SK-N-SH (cell line): Measurements from ENCODE around the gene METTL26. TPM values are rescaled to one million over a fixed set of nuclear protein-coding genes. Genes with fewer than 3 reads are reported as not detected.

Experiments
- CTCF ChIA-PET: fragments of 300-600, 350-600 bp; formaldehyde crosslinking; extraction: SDS; loops from one replicate; lab custom pipeline; 2021; lab: Yijun Ruan, JAX
- POLR2A ChIA-PET: fragments of 350-600 bp; sonication (Branson Sonifier 250); formaldehyde crosslinking; extraction: SDS; loops from one replicate; lab custom pipeline; 2020; ENCODE audit warnings: antibody characterized with exemption, inconsistent platforms; lab: Yijun Ruan, JAX
- DNase-seq: peaks from one replicate; pipeline ENCODE4 v3.0.0; 2012
- H2AFZ ChIP-seq: fragments of 200-600 bp; sonication (generic); 2 replicates; pipeline ENCODE4 v1.8.1; 2016; ENCODE audit warnings: antibody characterized with exemption, mild to moderate bottlenecking, low read depth
- H3F3A ChIP-seq: fragments of 200-600 bp; sonication (generic); replicated peaks from 2 replicates; pipeline ENCODE3; 2016; ENCODE audit warnings: antibody characterized with exemption, mild to moderate bottlenecking; ENCODE audit not compliant: insufficient read depth
- H3K27ac ChIP-seq, 2 experiments: fragments of 200-500 bp in 1 of 2; fragments of 200-600 bp in 1 of 2; sonication (Bioruptor generic) in 1 of 2; sonication (generic), shearing (Covaris generic) in 1 of 2; 2 replicates each; pipeline versions ENCODE4 v1.5.1 to v1.6.1; 2014 to 2016; ENCODE audit warnings: low read depth in 2 of 2, inconsistent platforms in 1 of 2, low read length in 1 of 2, mild to moderate bottlenecking in 1 of 2, mixed read lengths in 1 of 2
- H3K27me3 ChIP-seq: fragments of 200-600 bp; sonication (generic), shearing (Covaris generic); 2 replicates; pipeline ENCODE4 v1.6.1; 2016; ENCODE audit warnings: mixed run types; ENCODE audit not compliant: insufficient read depth
- H3K36me3 ChIP-seq, 2 experiments: fragments of 200-500 bp in 1 of 2; fragments of 200-600 bp in 1 of 2; sonication (Bioruptor generic) in 1 of 2; sonication (generic) in 1 of 2; replicated peaks in 1 of 2; 2 replicates each; pipeline versions ENCODE3 to v1.5.1; 2014 to 2016; ENCODE audit warnings: low read length in 1 of 2, mild to moderate bottlenecking in 1 of 2; ENCODE audit not compliant: insufficient read depth in 2 of 2, control insufficient read depth in 1 of 2
- H3K4me1 ChIP-seq, 2 experiments: fragments of 200-500 bp in 1 of 2; fragments of 200-600 bp in 1 of 2; sonication (Bioruptor generic) in 1 of 2; sonication (generic), shearing (Covaris generic) in 1 of 2; 2 replicates each; pipeline versions ENCODE4 v1.5.1 to v1.6.1; 2014 to 2016; ENCODE audit warnings: low read depth in 1 of 2, low read length in 1 of 2, mixed run types in 1 of 2; ENCODE audit not compliant: insufficient read depth in 2 of 2, control insufficient read depth in 1 of 2
- H3K4me2 ChIP-seq: fragments of 200-600 bp; sonication (generic), shearing (Covaris generic); 2 replicates; pipeline ENCODE4 v1.6.1; 2017; ENCODE audit warnings: mixed run types
- H3K4me3 ChIP-seq, 2 experiments: fragments of 200-500 bp in 1 of 2; fragments of 200-600 bp in 1 of 2; sonication (Bioruptor generic) in 1 of 2; sonication (generic), shearing (Covaris generic) in 1 of 2; 2 replicates each; pipeline versions ENCODE4 v1.5.1 to v1.8.1; 2014 to 2016; ENCODE audit warnings: low read depth in 2 of 2, inconsistent platforms in 1 of 2, low read length in 1 of 2, mild to moderate bottlenecking in 1 of 2, mixed read lengths in 1 of 2, moderate library complexity in 1 of 2
- H3K79me2 ChIP-seq: fragments of 200-600 bp; sonication (generic); 2 replicates; pipeline ENCODE4 v1.8.1; 2017; ENCODE audit warnings: mild to moderate bottlenecking; ENCODE audit not compliant: insufficient read depth
- H3K9ac ChIP-seq: fragments of 200-600 bp; sonication (generic); 2 replicates; pipeline ENCODE4 v1.6.1; 2017; ENCODE audit warnings: mixed run types
- H3K9me2 ChIP-seq: fragments of 200-600 bp; sonication (generic); 2 replicates; pipeline ENCODE4 v1.6.1; 2017; ENCODE audit warnings: mixed run types
- H3K9me3 ChIP-seq: fragments of 200-600 bp; sonication (generic); 2 replicates; pipeline ENCODE4 v1.6.1; 2017; ENCODE audit warnings: mixed run types, mild to moderate bottlenecking, moderate library complexity
- H4K20me1 ChIP-seq: fragments of 200-600 bp; sonication (generic); 2 replicates; pipeline ENCODE4 v1.6.1; 2017; ENCODE audit warnings: mild to moderate bottlenecking, mixed run types; ENCODE audit not compliant: insufficient read depth
- ELF1 ChIP-seq: IDR thresholded peaks from 2 replicates; pipeline ENCODE4 v1.4.0; 2012
- EZH2phosphoT487 ChIP-seq: fragments of 200-600 bp; sonication (generic); IDR thresholded peaks from 2 replicates; pipeline ENCODE4 v1.6.1; 2017; ENCODE audit warnings: low read depth, mixed run types, mild to moderate bottlenecking, antibody characterized with exemption, moderate library complexity, borderline replicate concordance
- FOXM1 ChIP-seq: IDR thresholded peaks from 2 replicates; pipeline ENCODE4 v1.4.0; 2012; ENCODE audit warnings: low read depth, mild to moderate bottlenecking
- GATA2 ChIP-seq: sonication (generic); formaldehyde crosslinking; IDR thresholded peaks from 2 replicates; pipeline ENCODE4 v1.5.0; 2020; ENCODE audit warnings: mild to moderate bottlenecking, missing genetic modification reagents
- IRF3 ChIP-seq: fragments of 150-350 bp; IDR thresholded peaks from 2 replicates; pipeline ENCODE4 v1.6.1; 2016; ENCODE audit warnings: mild to moderate bottlenecking, low read depth, low read length
- MAX ChIP-seq: IDR thresholded peaks from 2 replicates; pipeline ENCODE4 v1.4.0; 2012; ENCODE audit warnings: low read depth
- NFIC ChIP-seq: IDR thresholded peaks from 2 replicates; pipeline ENCODE4 v1.4.0; 2012; ENCODE audit warnings: borderline replicate concordance
- NRF1 ChIP-seq: IDR thresholded peaks from 2 replicates; pipeline ENCODE4 v1.6.1; 2012; ENCODE audit warnings: low read depth, mild to moderate bottlenecking, low read length
- POLR2AphosphoS5 ChIP-seq: IDR thresholded peaks from 2 replicates; pipeline ENCODE4 v1.6.1; 2012; ENCODE audit warnings: low read depth, low read length
- RAD21 ChIP-seq: IDR thresholded peaks from 2 replicates; pipeline ENCODE4 v1.6.1; 2012; ENCODE audit warnings: mild to moderate bottlenecking, low read length
- RFX5 ChIP-seq: IDR thresholded peaks from 2 replicates; pipeline ENCODE4 v1.6.1; 2012; ENCODE audit warnings: mild to moderate bottlenecking, improper control_type of control experiment, low read length
- RXRA ChIP-seq: IDR thresholded peaks from 2 replicates; pipeline ENCODE4 v1.4.0; 2012; ENCODE audit warnings: low read depth, mild to moderate bottlenecking, borderline replicate concordance
- SMC3 ChIP-seq: IDR thresholded peaks from 2 replicates; pipeline ENCODE4 v1.6.1; 2012; ENCODE audit warnings: low read depth, low read length, improper control_type of control experiment
- TAF1 ChIP-seq: IDR thresholded peaks from 2 replicates; pipeline ENCODE4 v1.6.1; 2012; ENCODE audit warnings: low read depth, mild to moderate bottlenecking, low read length, moderate library complexity, borderline replicate concordance
- TCF12 ChIP-seq: IDR thresholded peaks from 2 replicates; pipeline ENCODE4 v1.4.0; 2012
- WGBS: methylation state at CpG from one replicate; pipeline ENCODE4 v1.1.6; 2017; ENCODE audit warnings: low lambda C conversion rate; 5-methylcytosine and 5-hydroxymethylcytosine counted together
- polyA plus RNA-seq, 3 experiments: library from polyadenylated mRNA; depleted of rRNA; stranded (reverse); fragments of >200 nt; gene quantifications; 2 replicates each; pipeline ENCODE4 v1.2.3, GENCODE V29; 2012
- TF ChIP-seq, protein P1 (sequence below): IDR thresholded peaks from 2 replicates; pipeline ENCODE4; 2012
- TF ChIP-seq, protein P2 (sequence below): fragments of 150-350 bp; IDR thresholded peaks from 2 replicates; pipeline ENCODE4 v1.6.1; 2017; ENCODE audit warnings: antibody characterized with exemption, low read length, low read depth, borderline replicate concordance

Gene METTL26
- polyA plus RNA-seq, 1 of the 3 experiments (the other 2 are of a cell fraction): 167 TPM

GRCh38 chr16:586047-586644, 50.0 kb downstream of the METTL26 start:
- TF ChIP-seq, protein P1, sequence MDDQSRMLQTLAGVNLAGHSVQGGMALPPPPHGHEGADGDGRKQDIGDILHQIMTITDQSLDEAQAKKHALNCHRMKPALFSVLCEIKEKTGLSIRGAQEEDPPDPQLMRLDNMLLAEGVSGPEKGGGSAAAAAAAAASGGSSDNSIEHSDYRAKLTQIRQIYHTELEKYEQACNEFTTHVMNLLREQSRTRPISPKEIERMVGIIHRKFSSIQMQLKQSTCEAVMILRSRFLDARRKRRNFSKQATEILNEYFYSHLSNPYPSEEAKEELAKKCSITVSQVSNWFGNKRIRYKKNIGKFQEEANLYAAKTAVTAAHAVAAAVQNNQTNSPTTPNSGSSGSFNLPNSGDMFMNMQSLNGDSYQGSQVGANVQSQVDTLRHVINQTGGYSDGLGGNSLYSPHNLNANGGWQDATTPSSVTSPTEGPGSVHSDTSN: no peak
- TF ChIP-seq GATA2: no peak
- no peak for TF ChIP-seq EZH2phosphoT487
- no peak for TF ChIP-seq FOXM1
- TF ChIP-seq TAF1: no peak
- no peak for TF ChIP-seq IRF3
- TF ChIP-seq TCF12: no peak
- TF ChIP-seq RFX5: no peak
- no peak for TF ChIP-seq MAX
- TF ChIP-seq NFIC: no peak
- no peak for TF ChIP-seq RAD21
- H3K9me3 ChIP-seq: no peaks in the 10 kb centered on the region
- H3F3A ChIP-seq: peaks cover 20% of the 10 kb centered on the region
- no peaks in the 10 kb centered on the region for H3K9me2 ChIP-seq
- ChIA-PET CTCF (interaction anchor here (1.0 to 1.9 kb wide), 4 partner anchors 39 to 82 kb away, joined by 3 to 6 read pairs (median 4); partner anchors contain the start of gene RHOT2), POLR2A (interaction anchor here (1.2 to 1.7 kb wide), 2 partner anchors 14 to 20 kb away, joined by 5 to 7 read pairs; no protein-coding TSS in a partner anchor)
- H3K79me2 ChIP-seq: peaks cover 31% of the 10 kb centered on the region
- no peak overlapping the region for H3K9ac ChIP-seq
- DNase-seq: no peak
- no peak overlapping the region; a peak in 1 of 4 replicates for H3K27ac ChIP-seq
- H3K4me1 ChIP-seq: peaks cover 21 to 37% of the 10 kb centered on the region in 2 experiments; a peak in 2 of 4 replicates
- WGBS: 51% methylated on average over 7 of the region's 16 CpGs
- H2AFZ ChIP-seq: no peak overlapping the region
- peaks cover 8% of the 10 kb centered on the region for H4K20me1 ChIP-seq
- H3K36me3 ChIP-seq: peaks cover 3 to 7% of the 10 kb centered on the region in 2 experiments
- no peaks in the 10 kb centered on the region for H3K27me3 ChIP-seq
- no peak overlapping the region for H3K4me3 ChIP-seq
- no peak overlapping the region for H3K4me2 ChIP-seq

DNA sequence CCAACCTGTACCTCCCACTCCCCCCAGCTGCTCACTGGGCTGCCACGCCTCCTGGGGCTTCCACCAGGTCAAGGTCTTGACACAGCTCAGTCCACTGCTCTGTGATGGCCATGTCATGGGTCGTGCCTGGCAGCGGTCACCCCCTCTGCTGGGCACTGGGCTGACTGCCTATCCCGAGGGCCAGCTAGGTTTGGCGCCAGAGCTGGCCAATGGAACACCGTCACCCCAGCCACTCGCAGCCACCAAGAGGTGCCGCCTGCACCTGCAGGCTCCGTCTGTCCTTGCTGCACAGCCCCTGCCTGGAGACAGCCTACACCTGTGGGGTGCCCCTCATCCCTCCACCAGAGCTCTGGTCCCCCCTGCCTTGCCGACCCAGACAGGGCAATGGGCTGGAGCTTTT, 50.8 kb downstream of the METTL26 start:
- ChIA-PET POLR2A (interaction anchor here (0.7 to 1.2 kb wide), 4 partner anchors 8 to 206 kb away, joined by 3 to 5 read pairs (median 4); no protein-coding TSS in a partner anchor), CTCF (interaction anchor here (1.0 to 1.9 kb wide), 8 partner anchors 9 to 83 kb away, joined by 3 to 6 read pairs (median 4); partner anchors contain the start of genes NHLRC4 and RHOT2)

More for the DNA sequence above, 50.8 kb downstream of the METTL26 start:
- H3K27ac ChIP-seq: no peak overlapping the region
- peaks cover 3 to 11% of the 10 kb centered on the region in 2 experiments for H3K36me3 ChIP-seq
- no peaks in the 10 kb centered on the region for H3K27me3 ChIP-seq
- peaks cover 20% of the 10 kb centered on the region for H3F3A ChIP-seq
- H2AFZ ChIP-seq: no peak overlapping the region
- H3K4me1 ChIP-seq: peaks cover 21 to 30% of the 10 kb centered on the region in 2 experiments; a peak in 2 of 4 replicates
- no peaks in the 10 kb centered on the region; the same call in 1 of the 2 replicates for H4K20me1 ChIP-seq
- H3K4me2 ChIP-seq: no peak overlapping the region
- 0% methylated on average over 4 of the region's 10 CpGs for WGBS
- no peaks in the 10 kb centered on the region for H3K9me3 ChIP-seq
- H3K9me2 ChIP-seq: no peaks in the 10 kb centered on the region
- no peak overlapping the region for H3K9ac ChIP-seq
- TF ChIP-seq SMC3 (peak; percentile 29; the same call in 1 of the 2 replicates), TCF12 (no peak), NRF1 (no peak), POLR2AphosphoS5 (0 out of 2 replicates have a peak, but pooled peaks have one; percentile 19), RAD21 (peak; percentile 31), ELF1 (no peak), RXRA (no peak), TAF1 (no peak)
- TF ChIP-seq, protein P2, sequence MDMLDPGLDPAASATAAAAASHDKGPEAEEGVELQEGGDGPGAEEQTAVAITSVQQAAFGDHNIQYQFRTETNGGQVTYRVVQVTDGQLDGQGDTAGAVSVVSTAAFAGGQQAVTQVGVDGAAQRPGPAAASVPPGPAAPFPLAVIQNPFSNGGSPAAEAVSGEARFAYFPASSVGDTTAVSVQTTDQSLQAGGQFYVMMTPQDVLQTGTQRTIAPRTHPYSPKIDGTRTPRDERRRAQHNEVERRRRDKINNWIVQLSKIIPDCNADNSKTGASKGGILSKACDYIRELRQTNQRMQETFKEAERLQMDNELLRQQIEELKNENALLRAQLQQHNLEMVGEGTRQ: no peak
- no peak overlapping the region; a peak in 1 of 4 replicates for H3K4me3 ChIP-seq
- H3K79me2 ChIP-seq: peaks cover 23% of the 10 kb centered on the region
- DNase-seq: peak; percentile 83
